Immature natural killer cell (primary cell): ENCODE results near the gene VSIG10L2. TPM values are rescaled to one million over a fixed set of nuclear protein-coding genes. Genes with fewer than 3 reads are reported as not detected.

ENCODE experiments used
- DNase-seq, 3 donors: peaks; one replicate each; pipeline ENCODE4 v3.0.0; 2022; ENCODE audit warnings: mixed read lengths in 1 of 3
- H3K27ac Mint-ChIP-seq, 6 donors: one replicate each; pipeline ENCODE4 v1.8.0; 2020; ENCODE audit warnings: mixed read lengths in 6 of 6, mild to moderate bottlenecking in 5 of 6, inconsistent platforms in 4 of 6, moderate library complexity in 3 of 6
- H3K27me3 Mint-ChIP-seq, 3 donors: one replicate each; pipeline ENCODE4 v1.8.0; 2020 to 2021; ENCODE audit warnings: low read depth in 3 of 3, mild to moderate bottlenecking in 3 of 3, mixed read lengths in 3 of 3, moderate library complexity in 3 of 3, inconsistent platforms in 1 of 3
- H3K36me3 Mint-ChIP-seq, 3 donors: one replicate each; pipeline ENCODE4 v1.8.0; 2020; ENCODE audit warnings: mixed read lengths in 3 of 3, inconsistent platforms in 2 of 3, mild to moderate bottlenecking in 2 of 3
- H3K4me1 Mint-ChIP-seq, 2 donors: one replicate each; pipeline ENCODE4 v1.8.0; 2020; ENCODE audit warnings: inconsistent platforms in 2 of 2, mild to moderate bottlenecking in 2 of 2, mixed read lengths in 2 of 2, moderate library complexity in 1 of 2
- H3K4me3 Mint-ChIP-seq, 5 donors: one replicate each; pipeline ENCODE4 v1.8.0; 2020; ENCODE audit warnings: mild to moderate bottlenecking in 5 of 5, mixed read lengths in 5 of 5, inconsistent platforms in 3 of 5, moderate library complexity in 3 of 5
- H3K9me3 Mint-ChIP-seq, 6 donors: one replicate each; pipeline ENCODE4 v1.8.0; 2020; ENCODE audit warnings: mild to moderate bottlenecking in 6 of 6, mixed read lengths in 6 of 6, inconsistent platforms in 4 of 6, moderate library complexity in 3 of 6
- polyA plus RNA-seq, 3 donors: library from polyadenylated mRNA; unstranded; fragments of 300-500 nt; fragmentation: Illumina TruSeq; gene quantifications; one replicate each; pipeline ENCODE4 v1.2.3, GENCODE V29; 2021

Gene VSIG10L2
- polyA plus RNA-seq, 3 donors from 2014 or later: not detected

GRCh38 chr11:125935056-125935455 lies 10.8 kb upstream of the VSIG10L2 start:
- no peak for DNase-seq
- no peaks in the 10 kb centered on the region for H3K9me3 Mint-ChIP-seq
- H3K4me3 Mint-ChIP-seq: no peak overlapping the region
- H3K27ac Mint-ChIP-seq: no peak overlapping the region
- no peaks in the 10 kb centered on the region for H3K36me3 Mint-ChIP-seq
- peaks cover 0 to 2% (median 2%) of the 10 kb centered on the region in 3 donors for H3K27me3 Mint-ChIP-seq
- no peaks in the 10 kb centered on the region for H3K4me1 Mint-ChIP-seq

GRCh38 chr11:125935618-125936199 lies 10.1 kb upstream of the VSIG10L2 start:
- Mint-ChIP-seq H3K27me3 (peaks cover 0 to 2% (median 2%) of the 10 kb centered on the region in 3 donors), H3K4me1 (no peaks in the 10 kb centered on the region), H3K36me3 (no peaks in the 10 kb centered on the region), H3K9me3 (no peaks in the 10 kb centered on the region), H3K4me3 (no peak overlapping the region), H3K27ac (no peak overlapping the region)
- no peak for DNase-seq

- no peaks in the 10 kb centered on the region for H3K4me1 Mint-ChIP-seq
- no peak overlapping the region for H3K4me3 Mint-ChIP-seq
- no peak for DNase-seq
- H3K9me3 Mint-ChIP-seq: no peaks in the 10 kb centered on the region
- H3K36me3 Mint-ChIP-seq: no peaks in the 10 kb centered on the region
- no peak overlapping the region for H3K27ac Mint-ChIP-seq
- peaks cover 0 to 2% (median 0%) of the 10 kb centered on the region in 3 donors for H3K27me3 Mint-ChIP-seq
These were observed 7.4 kb upstream of the VSIG10L2 start for GRCh38 chr11:125938418-125938817.

- Mint-ChIP-seq H3K4me1 (no peaks in the 10 kb centered on the region), H3K27me3 (peaks cover 0 to 2% (median 2%) of the 10 kb centered on the region in 3 donors), H3K36me3 (no peaks in the 10 kb centered on the region), H3K27ac (no peak overlapping the region), H3K9me3 (no peaks in the 10 kb centered on the region), H3K4me3 (no peak overlapping the region)
- no peak for DNase-seq
These were observed 6.7 kb upstream of the VSIG10L2 start for GRCh38 chr11:125939081-125939521.

- no peaks in the 10 kb centered on the region for H3K36me3 Mint-ChIP-seq
- H3K4me1 Mint-ChIP-seq: no peaks in the 10 kb centered on the region
- no peak overlapping the region for H3K4me3 Mint-ChIP-seq
- H3K27me3 Mint-ChIP-seq: peaks cover 0 to 10% (median 4%) of the 10 kb centered on the region in 3 donors
- H3K27ac Mint-ChIP-seq: no peak overlapping the region
- no peaks in the 10 kb centered on the region for H3K9me3 Mint-ChIP-seq
- no peak for DNase-seq
These were observed 5.7 kb upstream of the VSIG10L2 start for GRCh38 chr11:125940145-125940544.

- no peak overlapping the region for H3K4me3 Mint-ChIP-seq
- H3K27ac Mint-ChIP-seq: no peak overlapping the region
- DNase-seq: no peak
- no peaks in the 10 kb centered on the region for H3K9me3 Mint-ChIP-seq
- H3K27me3 Mint-ChIP-seq: peaks cover 1 to 10% (median 2%) of the 10 kb centered on the region in 3 donors
- no peaks in the 10 kb centered on the region for H3K4me1 Mint-ChIP-seq
- H3K36me3 Mint-ChIP-seq: no peaks in the 10 kb centered on the region
These were observed 4.6 kb upstream of the VSIG10L2 start for GRCh38 chr11:125941267-125941618.

- DNase-seq: no peak
- H3K36me3 Mint-ChIP-seq: no peaks in the 10 kb centered on the region
- peaks cover 1 to 10% (median 2%) of the 10 kb centered on the region in 3 donors for H3K27me3 Mint-ChIP-seq
- no peaks in the 10 kb centered on the region for H3K4me1 Mint-ChIP-seq
- H3K4me3 Mint-ChIP-seq: no peak overlapping the region
- no peaks in the 10 kb centered on the region for H3K9me3 Mint-ChIP-seq
- no peak overlapping the region for H3K27ac Mint-ChIP-seq
These were observed 3.9 kb upstream of the VSIG10L2 start for GRCh38 chr11:125941619-125942611.

- Mint-ChIP-seq H3K27me3 (peaks cover 1 to 12% (median 2%) of the 10 kb centered on the region in 3 donors), H3K27ac (no peak overlapping the region), H3K4me1 (no peaks in the 10 kb centered on the region), H3K9me3 (no peaks in the 10 kb centered on the region), H3K4me3 (no peak overlapping the region), H3K36me3 (no peaks in the 10 kb centered on the region)
- DNase-seq: no peak
These were observed 2.9 kb upstream of the VSIG10L2 start for GRCh38 chr11:125942771-125943428.

- H3K36me3 Mint-ChIP-seq: no peaks in the 10 kb centered on the region
- H3K27ac Mint-ChIP-seq: no peak overlapping the region
- no peaks in the 10 kb centered on the region for H3K9me3 Mint-ChIP-seq
- no peak overlapping the region for H3K4me3 Mint-ChIP-seq
- no peaks in the 10 kb centered on the region for H3K4me1 Mint-ChIP-seq
- DNase-seq: no peak
- H3K27me3 Mint-ChIP-seq: peaks cover 1 to 12% (median 2%) of the 10 kb centered on the region in 3 donors
These were observed 2.0 kb upstream of the VSIG10L2 start for GRCh38 chr11:125943661-125944349.

- Mint-ChIP-seq H3K27me3 (peaks cover 1 to 12% (median 2%) of the 10 kb centered on the region in 3 donors), H3K4me1 (no peaks in the 10 kb centered on the region), H3K27ac (no peak overlapping the region), H3K4me3 (no peak overlapping the region), H3K9me3 (no peaks in the 10 kb centered on the region), H3K36me3 (no peaks in the 10 kb centered on the region)
- DNase-seq: no peak
These were observed 1.4 kb upstream of the VSIG10L2 start for GRCh38 chr11:125944350-125945010.

- DNase-seq: no peak
These were observed 640 bp upstream of the VSIG10L2 start for GRCh38 chr11:125945011-125945796.

GRCh38 chr11:125946712-125947418 lies 1.0 kb downstream of the VSIG10L2 start:
- no peak overlapping the region for H3K4me3 Mint-ChIP-seq

More at GRCh38 chr11:125945011-125945796, 640 bp upstream of the VSIG10L2 start:
- no peak overlapping the region for H3K4me3 Mint-ChIP-seq
- no peaks in the 10 kb centered on the region for H3K9me3 Mint-ChIP-seq
- peaks cover 1 to 12% (median 2%) of the 10 kb centered on the region in 3 donors for H3K27me3 Mint-ChIP-seq
- no peak overlapping the region for H3K27ac Mint-ChIP-seq
- no peaks in the 10 kb centered on the region for H3K36me3 Mint-ChIP-seq
- H3K4me1 Mint-ChIP-seq: no peaks in the 10 kb centered on the region

More at GRCh38 chr11:125946712-125947418, 1.0 kb downstream of the VSIG10L2 start:
- Mint-ChIP-seq H3K27me3 (peaks cover 1 to 14% (median 2%) of the 10 kb centered on the region in 3 donors), H3K4me1 (no peaks in the 10 kb centered on the region), H3K36me3 (no peaks in the 10 kb centered on the region), H3K27ac (no peak overlapping the region), H3K9me3 (no peaks in the 10 kb centered on the region)
- no peak for DNase-seq
